Measurements from ENCODE around the gene SEMA3G.

DNA sequence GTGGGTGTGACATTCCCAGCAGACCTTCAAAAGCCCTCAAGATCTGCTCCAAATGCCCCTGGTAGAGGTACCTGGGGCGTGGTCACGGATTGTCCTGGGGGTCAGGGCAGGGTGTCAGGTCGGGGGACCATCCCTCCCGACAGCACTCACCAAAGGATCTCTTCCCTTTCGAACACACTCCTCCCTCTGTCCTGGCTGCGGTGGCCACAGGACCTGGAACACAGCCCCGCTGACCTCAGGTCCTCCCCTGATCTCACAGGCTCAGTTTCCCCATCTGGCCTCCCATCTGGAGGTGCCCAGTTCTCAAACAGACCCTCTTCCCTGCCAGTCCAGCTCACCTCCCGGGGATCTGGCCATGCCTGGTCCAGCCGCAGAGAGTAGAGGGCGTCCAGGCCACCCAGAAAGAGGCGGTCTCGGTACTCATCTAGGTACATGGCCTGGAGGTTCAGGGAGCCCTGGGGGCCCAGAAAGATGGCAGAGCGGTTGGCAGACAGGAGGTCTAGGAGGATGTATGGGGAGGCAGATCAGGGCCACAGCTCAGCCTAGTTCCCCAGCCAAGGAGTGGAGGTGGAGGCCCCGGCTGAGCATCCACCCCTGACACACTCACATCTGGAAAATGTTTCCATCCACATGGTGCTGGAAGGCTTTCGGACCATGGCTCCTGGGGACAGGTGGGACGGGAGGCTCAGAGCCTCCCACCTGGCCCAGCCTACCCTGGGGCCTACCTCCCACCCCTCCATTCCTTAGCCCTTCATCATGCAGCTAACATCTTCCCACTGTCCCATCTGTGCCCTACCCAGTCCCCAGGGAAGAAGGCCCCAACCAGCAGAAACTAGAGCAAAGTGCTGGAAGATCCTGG, 2.3 kb downstream of the SEMA3G start:
- TF ChIP-seq, protein P1, sequence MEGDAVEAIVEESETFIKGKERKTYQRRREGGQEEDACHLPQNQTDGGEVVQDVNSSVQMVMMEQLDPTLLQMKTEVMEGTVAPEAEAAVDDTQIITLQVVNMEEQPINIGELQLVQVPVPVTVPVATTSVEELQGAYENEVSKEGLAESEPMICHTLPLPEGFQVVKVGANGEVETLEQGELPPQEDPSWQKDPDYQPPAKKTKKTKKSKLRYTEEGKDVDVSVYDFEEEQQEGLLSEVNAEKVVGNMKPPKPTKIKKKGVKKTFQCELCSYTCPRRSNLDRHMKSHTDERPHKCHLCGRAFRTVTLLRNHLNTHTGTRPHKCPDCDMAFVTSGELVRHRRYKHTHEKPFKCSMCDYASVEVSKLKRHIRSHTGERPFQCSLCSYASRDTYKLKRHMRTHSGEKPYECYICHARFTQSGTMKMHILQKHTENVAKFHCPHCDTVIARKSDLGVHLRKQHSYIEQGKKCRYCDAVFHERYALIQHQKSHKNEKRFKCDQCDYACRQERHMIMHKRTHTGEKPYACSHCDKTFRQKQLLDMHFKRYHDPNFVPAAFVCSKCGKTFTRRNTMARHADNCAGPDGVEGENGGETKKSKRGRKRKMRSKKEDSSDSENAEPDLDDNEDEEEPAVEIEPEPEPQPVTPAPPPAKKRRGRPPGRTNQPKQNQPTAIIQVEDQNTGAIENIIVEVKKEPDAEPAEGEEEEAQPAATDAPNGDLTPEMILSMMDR (conservative IDR thresholded peaks at IDR 0.05 in 1 of 2, IDR thresholded peaks at IDR 0.05 in 1 of 2; ENCODE audit: low read depth in 1 of 2, low read length in 2 of 2) = no peak
- TF ChIP-seq EZH2 (IDR thresholded peaks at IDR 0.05; ENCODE audit: low read length, missing control alignments) = no peak
